Esophagus squamous epithelium (tissue), 5 donors: Measurements from ENCODE around the gene BMERB1. TPM values are rescaled to one million over a fixed set of nuclear protein-coding genes. Genes with fewer than 3 reads are reported as not detected.
"Not testable (repeated sequence)": the region's sequence is repeated elsewhere in the genome, so short reads cannot be mapped to it uniquely, and the experiment has no call there.

Experiments
- DNase-seq: peaks from one replicate; lab custom pipeline; 2025; lab: John Stamatoyannopoulos, UW
- H3K27ac ChIP-seq, 4 donors: fragments of 200-600 bp; sonication (generic); one replicate each; pipeline ENCODE4 v1.5.1; 2016 to 2019; ENCODE audit warnings: mild to moderate bottlenecking in 1 of 4
- H3K27me3 ChIP-seq, 4 donors: fragments of 200-600 bp; sonication (generic); 1 replicate in 3 of 4; 2 replicates in 1 of 4; pipeline versions ENCODE4 v1.5.1 to v1.6.0; 2017 to 2021; ENCODE audit warnings: antibody characterized with exemption in 1 of 4
- H3K36me3 ChIP-seq, 3 donors: fragments of 200-600 bp; sonication (generic); one replicate each; pipeline ENCODE4 v1.5.1; 2016 to 2019
- H3K4me1 ChIP-seq, 3 donors: fragments of 200-600 bp; sonication (generic); one replicate each; pipeline ENCODE4 v1.5.1; 2017 to 2019
- H3K4me3 ChIP-seq, 4 donors: fragments of 200-600 bp; sonication (generic); 1 replicate in 3 of 4; 2 replicates in 1 of 4; pipeline ENCODE4 v1.5.1; 2016 to 2019; ENCODE audit warnings: mild to moderate bottlenecking in 2 of 4, moderate library complexity in 1 of 4
- H3K9me3 ChIP-seq, 3 donors: fragments of 200-600 bp; sonication (generic); one replicate each; pipeline ENCODE4 v1.5.1; 2016 to 2019
- CTCF ChIP-seq, 6 experiments: fragments of 450-650 bp in 4 of 6; fragments of 200-600 bp in 2 of 6; sonication (generic) in 2 of 6; IDR thresholded peaks; one replicate each; pipeline ENCODE4 v1.5.1; 2016 to 2019; ENCODE audit warnings: antibody characterized with exemption in 6 of 6, mild to moderate bottlenecking in 4 of 6, moderate library complexity in 4 of 6
- POLR2A ChIP-seq, 4 donors: fragments of 450-650 bp; IDR thresholded peaks; one replicate each; pipeline ENCODE4 v1.6.1; 2017; ENCODE audit warnings: antibody characterized with exemption in 4 of 4, mild to moderate bottlenecking in 4 of 4, moderate library complexity in 3 of 4
- WGBS, 2 donors: methylation state at CpG; one replicate each; pipeline ENCODE4 v1.1.5; 2018; 5-methylcytosine and 5-hydroxymethylcytosine counted together
- intact Hi-C: fragments of 100-400 bp; cut with DNase I; formaldehyde crosslinking; loops from one replicate; pipeline ENCODE4 v1.15.0; 2022
- total RNA-seq, 4 donors: library from RNA; depleted of rRNA; stranded (reverse); fragments of >200 nt; gene quantifications; one replicate each; pipeline ENCODE4 v1.1.0, GENCODE V29; 2016
- donor health status: DM: yes; HTN: yes; CAD: no.

Gene BMERB1
- total RNA-seq, result 10 to 100 TPM in 2 of 4 donors, 1 to 10 TPM in 2; 3.4 to 38.1 (median 14.9) TPM

- intact Hi-C loops, result no loop called here
- WGBS, 2 donors, result 0 to 1% methylated on average over 16 to 22 of the region's 63 CpGs
- no peak for TF ChIP-seq CTCF (IDR thresholded peaks at IDR 0.05)
- TF ChIP-seq POLR2A (IDR thresholded peaks at IDR 0.05), result peak in 2 of 4 donors; percentile 20 to 53
- H3K4me3 ChIP-seq, result peak within 1 kb of the TSS; percentile 45 to 83 (median 62)
- no peaks in the 10 kb centered on the region for H3K9me3 ChIP-seq
- peaks cover 5 to 34% (median 11%) of the 10 kb centered on the region in 3 donors for H3K4me1 ChIP-seq
- peak within 1 kb of the TSS; percentile 71 to 89 (median 83) for H3K27ac ChIP-seq
- H3K27me3 ChIP-seq, result peaks cover 0 to 34% (median 3%) of the 10 kb centered on the region in 4 donors
- no peak for DNase-seq
- H3K36me3 ChIP-seq, result no peaks in the 10 kb centered on the region
Observed at GRCh38 chr16:15434425-15435215, at the start of gene BMERB1. Gene BMERB1, plus strand, starts transcription at chr16:15434588. Its CDS starts 66 bp downstream, at chr16:15434654.

- H3K36me3 ChIP-seq, H3K4me3 ChIP-seq, H3K4me1 ChIP-seq, DNase-seq, H3K9me3 ChIP-seq, intact Hi-C loops, H3K27me3 ChIP-seq, H3K27ac ChIP-seq: not testable (repeated sequence)
- 79 to 85% methylated on average over 4 to 6 of the region's 6 CpGs for WGBS, 2 donors
Observed at GRCh38 chr16:15388060-15388459, 46.3 kb upstream of the BMERB1 start.

GRCh38 chr16:15389916-15390315 is 44.5 kb upstream of the BMERB1 start:
- WGBS, 2 donors, result 72 to 79% methylated on average over 5 of the region's 5 CpGs
- H3K36me3 ChIP-seq, H3K4me1 ChIP-seq, H3K27me3 ChIP-seq, H3K27ac ChIP-seq, H3K4me3 ChIP-seq, DNase-seq, intact Hi-C loops, H3K9me3 ChIP-seq: not testable (repeated sequence)

GRCh38 chr16:15393025-15393424 is 41.4 kb upstream of the BMERB1 start:
- H3K4me1 ChIP-seq, result peaks cover 4 to 19% (median 5%) of the 10 kb centered on the region in 3 donors
- H3K27me3 ChIP-seq, H3K36me3 ChIP-seq, DNase-seq, H3K9me3 ChIP-seq, intact Hi-C loops, H3K4me3 ChIP-seq, H3K27ac ChIP-seq: not testable (repeated sequence)
- 74 to 89% methylated on average over 6 to 8 of the region's 8 CpGs for WGBS, 2 donors

GRCh38 chr16:15395631-15396508 is 38.5 kb upstream of the BMERB1 start, which contains the start of gene MPV17L:
Gene MPV17L, plus strand, starts transcription at chr16:15395754. Its CDS starts 144 bp downstream, at chr16:15395898.
- H3K9me3 ChIP-seq, H3K27me3 ChIP-seq, H3K36me3 ChIP-seq, DNase-seq, intact Hi-C loops: not testable (repeated sequence)
- Histone ChIP-seq H3K27ac (peak within 1 kb of the TSS; percentile 43 to 74 (median 63)), H3K4me3 (peak within 1 kb of the TSS; percentile 46 to 79 (median 62)), H3K4me1 (peaks cover 4 to 19% (median 5%) of the 10 kb centered on the region in 3 donors)
- 8 to 14% methylated on average over 20 to 37 of the region's 79 CpGs for WGBS, 2 donors

- Histone ChIP-seq H3K4me1 (peaks cover 4 to 19% (median 5%) of the 10 kb centered on the region in 3 donors), H3K4me3 (peak overlapping the region; percentile 46 to 79 (median 62)), H3K27ac (peak overlapping the region in 2 of 4 donors; percentile 43 to 74)
- H3K36me3 ChIP-seq, H3K9me3 ChIP-seq, H3K27me3 ChIP-seq, intact Hi-C loops, DNase-seq: not testable (repeated sequence)
- WGBS, 2 donors, result 79 to 90% methylated on average over 8 of the region's 8 CpGs
Observed at GRCh38 chr16:15396509-15396829, 37.9 kb upstream of the BMERB1 start.

- intact Hi-C loops, result no loop called here
- H3K4me3 ChIP-seq, result no peak overlapping the region
- no peaks in the 10 kb centered on the region for H3K9me3 ChIP-seq
- no peak overlapping the region for H3K27ac ChIP-seq
- TF ChIP-seq POLR2A (IDR thresholded peaks at IDR 0.05), result no peak
- TF ChIP-seq CTCF (IDR thresholded peaks at IDR 0.05), result no peak
- no peak for DNase-seq
- peaks cover 0 to 13% (median 0%) of the 10 kb centered on the region in 3 donors for H3K36me3 ChIP-seq
- H3K4me1 ChIP-seq, result peaks cover 4 to 19% (median 5%) of the 10 kb centered on the region in 3 donors
- peaks cover 0 to 7% (median 0%) of the 10 kb centered on the region in 4 donors for H3K27me3 ChIP-seq
- WGBS, 2 donors, result 86 to 87% methylated on average over 11 of the region's 11 CpGs
Observed at GRCh38 chr16:15396948-15397594, 37.3 kb upstream of the BMERB1 start.
